HEK293 (cell line): ENCODE measurements around the gene PPEF1.

Source experiments
- CTCF ChIA-PET: fragments of 350-600 bp; formaldehyde crosslinking; extraction: SDS; loops from one replicate; lab custom pipeline; 2021; ENCODE audit warnings: antibody characterized with exemption; lab: Yijun Ruan, JAX
- POLR2A ChIA-PET: fragments of 300-600 bp; formaldehyde crosslinking; extraction: SDS; loops from one replicate; lab custom pipeline; 2020; ENCODE audit warnings: antibody characterized with exemption, inconsistent platforms; lab: Yijun Ruan, JAX
- H3K27ac ChIP-seq: fragments of 200-500 bp; sonication (Bioruptor generic); 2 replicates; pipeline ENCODE4 v1.5.1; 2014; ENCODE audit warnings: low read depth, low read length, control low read depth, inconsistent platforms; ENCODE audit errors: extremely low read depth
- H3K36me3 ChIP-seq, 2 experiments: fragments of 200-500 bp in 1 of 2; sonication (Bioruptor generic) in 1 of 2; 1 replicate in 1 of 2; 2 replicates in 1 of 2; pipeline ENCODE4 v1.5.1; 2014 to 2017; ENCODE audit warnings: inconsistent platforms in 2 of 2, low read length in 2 of 2; ENCODE audit not compliant: control insufficient read depth in 2 of 2, insufficient read depth in 1 of 2
- H3K4me1 ChIP-seq: fragments of 200-500 bp; sonication (Bioruptor generic); 2 replicates; pipeline ENCODE4 v1.5.1; 2014; ENCODE audit warnings: mild to moderate bottlenecking, low read length, inconsistent platforms; ENCODE audit not compliant: control insufficient read depth, insufficient read depth
- H3K4me3 ChIP-seq: 2 replicates; pipeline ENCODE4 v1.5.1; 2011; ENCODE audit warnings: low read depth, mild to moderate bottlenecking, control low read depth, low read length, moderate library complexity
- H3K9me3 ChIP-seq: fragments of 200-500 bp; sonication (Bioruptor generic); 2 replicates; pipeline ENCODE4 v1.5.1; 2014; ENCODE audit warnings: low read depth, low read length, inconsistent platforms; ENCODE audit not compliant: control insufficient read depth, insufficient read depth
- GFI1B ChIP-seq: fragments of 450-650 bp; formaldehyde crosslinking; IDR thresholded peaks from 2 replicates; pipeline ENCODE4 v1.5.1; 2016; ENCODE audit warnings: missing biosample characterization, missing genetic modification characterization
- KLF1 ChIP-seq: fragments of 450-650 bp; formaldehyde crosslinking; IDR thresholded peaks from 2 replicates; pipeline ENCODE4 v1.5.1; 2016; ENCODE audit warnings: missing biosample characterization, missing genetic modification characterization
- MZF1 ChIP-seq: fragments of 450-650 bp; formaldehyde crosslinking; IDR thresholded peaks from 2 replicates; pipeline ENCODE4 v1.5.1; 2017; ENCODE audit warnings: missing biosample characterization, missing genetic modification characterization, borderline replicate concordance
- OSR2 ChIP-seq: fragments of 450-650 bp; formaldehyde crosslinking; IDR thresholded peaks from 2 replicates; pipeline ENCODE4 v1.5.1; 2016; ENCODE audit warnings: missing biosample characterization, missing genetic modification characterization
- PRDM4 ChIP-seq: fragments of 450-650 bp; formaldehyde crosslinking; IDR thresholded peaks from 2 replicates; pipeline ENCODE4 v1.5.1; 2017; ENCODE audit warnings: missing biosample characterization, missing genetic modification characterization
- SETDB1 ChIP-seq: IDR thresholded peaks from one replicate; pipeline ENCODE4 v1.6.1; 2017; ENCODE audit warnings: mild to moderate bottlenecking, low read length, moderate library complexity, mixed read lengths; ENCODE audit not compliant: insufficient read length
- SP7 ChIP-seq: fragments of 450-650 bp; formaldehyde crosslinking; IDR thresholded peaks from 2 replicates; pipeline ENCODE4 v1.5.1; 2016; ENCODE audit warnings: missing biosample characterization, missing genetic modification characterization
- ZBTB21 ChIP-seq: fragments of 450-650 bp; formaldehyde crosslinking; IDR thresholded peaks from 2 replicates; pipeline ENCODE4 v1.5.1; 2017; ENCODE audit warnings: missing biosample characterization, missing genetic modification characterization
- ZBTB44 ChIP-seq: fragments of 450-650 bp; IDR thresholded peaks from 2 replicates; pipeline ENCODE4 v1.5.1; 2018; ENCODE audit warnings: missing biosample characterization, mild to moderate bottlenecking, missing genetic modification characterization
- ZBTB48 ChIP-seq: fragments of 450-650 bp; formaldehyde crosslinking; IDR thresholded peaks from 2 replicates; pipeline ENCODE4 v1.5.1; 2016; ENCODE audit warnings: missing biosample characterization, missing genetic modification characterization
- ZEB2 ChIP-seq: fragments of 450-650 bp; formaldehyde crosslinking; IDR thresholded peaks from 2 replicates; pipeline ENCODE4 v1.5.1; 2016; ENCODE audit warnings: missing biosample characterization, missing genetic modification characterization
- ZFP69B ChIP-seq: fragments of 450-650 bp; formaldehyde crosslinking; IDR thresholded peaks from 2 replicates; pipeline ENCODE4 v1.5.1; 2016; ENCODE audit warnings: missing biosample characterization, missing genetic modification characterization
- ZNF138 ChIP-seq: fragments of 450-650 bp; formaldehyde crosslinking; IDR thresholded peaks from 2 replicates; pipeline ENCODE4 v1.5.1; 2016; ENCODE audit warnings: missing biosample characterization, missing genetic modification characterization, borderline replicate concordance
- ZNF169 ChIP-seq: fragments of 450-650 bp; formaldehyde crosslinking; IDR thresholded peaks from 2 replicates; pipeline ENCODE4 v1.5.1; 2016; ENCODE audit warnings: missing biosample characterization, missing genetic modification characterization
- ZNF18 ChIP-seq: fragments of 450-650 bp; formaldehyde crosslinking; IDR thresholded peaks from 2 replicates; pipeline ENCODE4 v1.5.1; 2016; ENCODE audit warnings: missing biosample characterization, missing genetic modification characterization
- ZNF2 ChIP-seq: fragments of 450-650 bp; formaldehyde crosslinking; IDR thresholded peaks from 2 replicates; pipeline ENCODE4 v1.5.1; 2016; ENCODE audit warnings: missing biosample characterization, missing genetic modification characterization
- ZNF266 ChIP-seq: fragments of 450-650 bp; formaldehyde crosslinking; IDR thresholded peaks from 2 replicates; pipeline ENCODE4 v1.5.1; 2016; ENCODE audit warnings: missing biosample characterization, missing genetic modification characterization, low read depth
- ZNF521 ChIP-seq: fragments of 450-650 bp; formaldehyde crosslinking; IDR thresholded peaks from 2 replicates; pipeline ENCODE4 v1.5.1; 2017; ENCODE audit warnings: missing biosample characterization, mild to moderate bottlenecking, missing genetic modification characterization
- ZNF558 ChIP-seq: fragments of 450-650 bp; formaldehyde crosslinking; IDR thresholded peaks from 2 replicates; pipeline ENCODE4 v1.5.1; 2016; ENCODE audit warnings: missing biosample characterization, missing genetic modification characterization
- ZNF580 ChIP-seq: fragments of 450-650 bp; formaldehyde crosslinking; IDR thresholded peaks from 2 replicates; pipeline ENCODE4 v1.5.1; 2016; ENCODE audit warnings: missing biosample characterization, missing genetic modification characterization
- ZNF629 ChIP-seq: fragments of 450-650 bp; formaldehyde crosslinking; IDR thresholded peaks from 2 replicates; pipeline ENCODE4 v1.5.1; 2017; ENCODE audit warnings: missing biosample characterization, missing genetic modification characterization
- ZNF658 ChIP-seq: fragments of 450-650 bp; formaldehyde crosslinking; IDR thresholded peaks from 2 replicates; pipeline ENCODE4; 2016; ENCODE audit warnings: missing biosample characterization, missing genetic modification characterization
- ZNF701 ChIP-seq: fragments of 450-650 bp; formaldehyde crosslinking; IDR thresholded peaks from 2 replicates; pipeline ENCODE4 v1.5.1; 2016; ENCODE audit warnings: missing biosample characterization, missing genetic modification characterization
- ZNF76 ChIP-seq: fragments of 450-650 bp; formaldehyde crosslinking; IDR thresholded peaks from 2 replicates; pipeline ENCODE4; 2016; ENCODE audit warnings: low read depth, missing biosample characterization, missing genetic modification characterization, borderline replicate concordance
- ZNF776 ChIP-seq: fragments of 450-650 bp; formaldehyde crosslinking; IDR thresholded peaks from 2 replicates; pipeline ENCODE4 v1.5.0; 2017; ENCODE audit warnings: missing biosample characterization, missing genetic modification characterization, borderline replicate concordance
- ZNF785 ChIP-seq: fragments of 450-650 bp; formaldehyde crosslinking; IDR thresholded peaks from 2 replicates; pipeline ENCODE4 v1.5.1; 2016; ENCODE audit warnings: missing biosample characterization, missing genetic modification characterization
- ZNF792 ChIP-seq: fragments of 450-650 bp; formaldehyde crosslinking; IDR thresholded peaks from 2 replicates; pipeline ENCODE4 v1.5.1; 2016; ENCODE audit warnings: missing biosample characterization, missing genetic modification characterization
- ZSCAN4 ChIP-seq: fragments of 450-650 bp; formaldehyde crosslinking; IDR thresholded peaks from 2 replicates; pipeline ENCODE4 v1.5.1; 2017; ENCODE audit warnings: missing biosample characterization, missing genetic modification characterization
- ZXDB ChIP-seq: fragments of 450-650 bp; formaldehyde crosslinking; IDR thresholded peaks from 2 replicates; pipeline ENCODE4 v1.5.1; 2016; ENCODE audit warnings: missing biosample characterization, missing genetic modification characterization

The PPEF1 gene

GRCh38 chrX:18792828-18793227 is 85.4 kb downstream of the PPEF1 start:
- Histone ChIP-seq H3K4me1 (peaks cover 6% of the 10 kb centered on the region), H3K36me3 (no peaks in the 10 kb centered on the region), H3K9me3 (no peaks in the 10 kb centered on the region), H3K4me3 (no peak overlapping the region), H3K27ac (no peak overlapping the region)
- CTCF ChIA-PET: no interaction called here
- POLR2A ChIA-PET: interaction anchor here (0.7 kb wide), 1 partner anchor 15 kb away, joined by 3 read pairs; no protein-coding TSS in a partner anchor
- TF ChIP-seq ZNF76 (tag by site-specific recombination): no peak
- TF ChIP-seq PRDM4: 0 out of 2 replicates have a peak, but pooled peaks have one; percentile 33
- TF ChIP-seq ZNF18 (tag by site-specific recombination): peak; percentile 73
- TF ChIP-seq, all 188 proteins: peak for 2

GRCh38 chrX:18793601-18794089 is 86.2 kb downstream of the PPEF1 start:
- Histone ChIP-seq H3K4me1 (peaks cover 6% of the 10 kb centered on the region), H3K4me3 (no peak overlapping the region), H3K36me3 (no peaks in the 10 kb centered on the region), H3K9me3 (no peaks in the 10 kb centered on the region), H3K27ac (peak overlapping the region; percentile 65)
- ChIA-PET CTCF (interaction anchor here (0.7 kb wide), 1 partner anchor 357 kb away, joined by 3 read pairs; no protein-coding TSS in a partner anchor), POLR2A (no interaction called here)
- peak; percentile 32; the same call in 1 of the 2 replicates for TF ChIP-seq ZNF701
- TF ChIP-seq ZNF169 (tag by site-specific recombination): no peak
- no peak for TF ChIP-seq ZNF776 (tag by site-specific recombination)
- no peak for TF ChIP-seq ZNF521
- TF ChIP-seq ZNF658 (tag by site-specific recombination): no peak
- no peak for TF ChIP-seq ZFP69B
- TF ChIP-seq ZNF558 (tag by site-specific recombination): 0 out of 2 replicates have a peak, but pooled peaks have one; percentile 14
- no peak for TF ChIP-seq SETDB1
- 0 out of 2 replicates have a peak, but pooled peaks have one; percentile 18 for TF ChIP-seq ZBTB44 (tag by site-specific recombination)
- peak; percentile 76; the same call in 1 of the 2 replicates for TF ChIP-seq ZNF792 (tag by site-specific recombination)
- no peak for TF ChIP-seq SP7 (tag by site-specific recombination)
- TF ChIP-seq ZSCAN4 (tag by site-specific recombination): no peak
- no peak for TF ChIP-seq ZNF785 (tag by site-specific recombination)
- peak; percentile 62; the same call in 1 of the 2 replicates for TF ChIP-seq ZEB2 (tag by site-specific recombination)
- TF ChIP-seq ZXDB (tag by site-specific recombination): no peak; the same call in 1 of the 2 replicates
- no peak for TF ChIP-seq ZNF580
- no peak for TF ChIP-seq ZNF266 (tag by site-specific recombination)
- peak; percentile 20; the same call in 1 of the 2 replicates for TF ChIP-seq OSR2 (tag by site-specific recombination)
- no peak for TF ChIP-seq ZNF138 (tag by site-specific recombination)
- no peak for TF ChIP-seq GFI1B (tag by site-specific recombination)
- no peak for TF ChIP-seq ZNF2 (tag by site-specific recombination)
- TF ChIP-seq ZBTB48 (tag by site-specific recombination): no peak
- TF ChIP-seq ZNF629 (tag by site-specific recombination): peak; percentile 89
- TF ChIP-seq ZBTB21 (tag by site-specific recombination): peak; percentile 70
- no peak for TF ChIP-seq KLF1
- 0 out of 2 replicates have a peak, but pooled peaks have one; percentile 28 for TF ChIP-seq MZF1
